SU-DHL-6 (cell line): ENCODE data around the gene SEBOX.

Experiments used
- H2AFZ ChIP-seq: fragments of 200-600 bp; sonication (generic); 2 replicates; pipeline ENCODE4 v1.6.1; 2014; ENCODE audit warnings: low read depth, mild to moderate bottlenecking, moderate library complexity, mixed read lengths, antibody characterized with exemption, low read length; ENCODE audit not compliant: severe bottlenecking
- H3F3A ChIP-seq: fragments of 200-600 bp; shearing (Covaris generic); 2 replicates; pipeline ENCODE4 v1.6.0; 2016; ENCODE audit warnings: antibody characterized with exemption, mild to moderate bottlenecking; ENCODE audit not compliant: insufficient read depth
- H3K27ac ChIP-seq: fragments of 200-600 bp; sonication (generic); 2 replicates; pipeline ENCODE4 v1.5.1; 2016; ENCODE audit warnings: low read depth, mild to moderate bottlenecking, low read length, moderate library complexity, mixed read lengths
- H3K27me3 ChIP-seq: fragments of 200-600 bp; sonication (generic), shearing (Covaris generic); 2 replicates; pipeline ENCODE4 v1.6.0; 2014; ENCODE audit warnings: mild to moderate bottlenecking, low read length
- H3K36me3 ChIP-seq: fragments of 200-600 bp; sonication (generic); 2 replicates; pipeline ENCODE4 v1.6.1; 2014; ENCODE audit warnings: mild to moderate bottlenecking, low read length, mixed read lengths
- H3K4me2 ChIP-seq: fragments of 300-600, 200-600 bp; shearing (Covaris generic), sonication (generic); 2 replicates; pipeline ENCODE4 v1.6.0; 2014; ENCODE audit warnings: low read length, low read depth, mild to moderate bottlenecking; ENCODE audit not compliant: poor library complexity, severe bottlenecking
- H3K4me3 ChIP-seq: fragments of 200-600 bp; sonication (generic); 2 replicates; pipeline ENCODE4 v1.5.1; 2014; ENCODE audit warnings: antibody characterized with exemption, low read length, mild to moderate bottlenecking, mixed read lengths; ENCODE audit not compliant: insufficient read depth, poor library complexity, severe bottlenecking
- H3K79me2 ChIP-seq: fragments of 200-600 bp; sonication (generic); 2 replicates; pipeline ENCODE4 v1.6.1; 2014; ENCODE audit warnings: mild to moderate bottlenecking, low read length, moderate library complexity; ENCODE audit not compliant: insufficient read depth
- H3K9ac ChIP-seq: fragments of 200-600 bp; sonication (generic); 2 replicates; pipeline ENCODE4 v1.7.0; 2014; ENCODE audit warnings: mild to moderate bottlenecking, low read length
- H3K9me2 ChIP-seq: fragments of 200-600 bp; sonication (generic); replicated peaks from 2 replicates; pipeline ENCODE4 v1.6.1; 2014; ENCODE audit warnings: low read length; ENCODE audit not compliant: insufficient read depth
- H3K9me3 ChIP-seq: fragments of 200-600 bp; sonication (generic); 2 replicates; pipeline ENCODE4 v1.6.1; 2014; ENCODE audit warnings: low read length, mixed read lengths; ENCODE audit not compliant: insufficient read depth
- H4K20me1 ChIP-seq: fragments of 200-600 bp; sonication (generic); 2 replicates; pipeline ENCODE4 v1.6.1; 2014; ENCODE audit warnings: low read depth, mild to moderate bottlenecking, antibody characterized with exemption, low read length, moderate library complexity, mixed read lengths
- CTCF ChIP-seq: fragments of 200-600 bp; sonication (generic); IDR thresholded peaks from one replicate; pipeline ENCODE4 v1.5.1; 2017; ENCODE audit warnings: antibody characterized with exemption, mild to moderate bottlenecking, low read length, moderate library complexity; ENCODE audit not compliant: insufficient read depth, poor library complexity, severe bottlenecking
- EZH2phosphoT487 ChIP-seq: fragments of 200-600 bp; sonication (generic), shearing (Covaris generic); conservative IDR thresholded peaks from 2 replicates; pipeline ENCODE4 v1.6.1; 2018; ENCODE audit warnings: mild to moderate bottlenecking, antibody characterized with exemption, low read length, moderate library complexity, mixed read lengths

SEBOX gene

DNA sequence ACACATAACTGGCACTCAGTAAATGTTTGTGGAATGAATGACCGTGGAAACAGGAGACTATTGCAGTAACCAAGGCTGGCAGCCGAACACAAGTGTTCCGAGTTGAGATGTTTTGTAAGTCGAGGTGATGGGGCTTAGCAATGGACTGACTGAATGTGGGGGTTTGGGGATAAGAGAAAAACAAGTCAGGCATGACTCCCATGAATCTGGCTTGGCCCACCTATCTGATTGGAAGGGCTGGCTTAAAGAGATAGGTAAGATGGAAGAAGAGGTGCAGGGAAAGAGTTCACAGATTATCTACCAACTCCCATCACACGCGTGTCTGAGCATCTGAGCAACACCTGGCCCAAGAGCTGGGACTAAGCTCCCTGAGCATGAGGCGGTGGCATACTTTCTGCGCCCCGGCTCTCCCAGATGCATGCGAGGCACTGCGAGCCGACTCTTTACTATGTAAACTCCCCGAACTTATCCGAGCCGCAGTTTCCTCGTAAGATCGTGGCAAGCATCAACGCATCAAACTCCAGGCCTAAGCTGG, 30.3 kb downstream of the SEBOX start:
- Histone ChIP-seq H2AFZ (peak overlapping the region; percentile 91), H3K9ac (peak overlapping the region; percentile 77)
- TF ChIP-seq CTCF: no peak
- TF ChIP-seq EZH2phosphoT487: no peak

DNA sequence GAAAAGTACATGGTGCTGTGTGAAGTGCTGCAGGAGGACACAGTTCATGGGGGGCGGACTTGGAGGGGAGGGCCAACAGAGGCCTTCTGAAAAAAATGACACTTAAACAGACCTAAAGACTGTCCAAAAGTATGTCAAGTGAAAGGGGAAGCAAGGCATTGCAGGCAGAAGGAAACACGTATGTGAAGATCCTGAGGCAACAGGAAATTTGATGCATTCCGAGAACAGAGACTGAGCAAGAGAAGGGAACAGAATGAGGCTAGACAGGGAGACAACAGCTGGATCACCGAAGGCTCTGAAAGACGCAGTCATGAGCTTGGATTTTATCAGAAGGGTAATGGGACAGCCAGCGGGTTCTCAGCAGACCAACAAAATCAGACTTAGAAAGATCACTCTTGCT, 30.8 kb downstream of the SEBOX start:
- TF ChIP-seq CTCF (no peak), EZH2phosphoT487 (no peak)
- Histone ChIP-seq H3K27ac (no peak overlapping the region), H3K79me2 (peaks cover 4% of the 10 kb centered on the region; the same call in 1 of the 2 replicates)

More for the DNA sequence above, 30.3 kb downstream of the SEBOX start:
- H4K20me1 ChIP-seq: no peaks in the 10 kb centered on the region
- no peaks in the 10 kb centered on the region for H3F3A ChIP-seq
- no peak overlapping the region for H3K27ac ChIP-seq
- peaks cover 4% of the 10 kb centered on the region; the same call in 1 of the 2 replicates for H3K79me2 ChIP-seq
- H3K36me3 ChIP-seq: no peaks in the 10 kb centered on the region
- H3K4me2 ChIP-seq: peak overlapping the region; percentile 71
- H3K9me3 ChIP-seq: no peaks in the 10 kb centered on the region
- H3K27me3 ChIP-seq: no peaks in the 10 kb centered on the region
- H3K4me3 ChIP-seq: peak overlapping the region; percentile 91
- no peaks in the 10 kb centered on the region for H3K9me2 ChIP-seq

DNA sequence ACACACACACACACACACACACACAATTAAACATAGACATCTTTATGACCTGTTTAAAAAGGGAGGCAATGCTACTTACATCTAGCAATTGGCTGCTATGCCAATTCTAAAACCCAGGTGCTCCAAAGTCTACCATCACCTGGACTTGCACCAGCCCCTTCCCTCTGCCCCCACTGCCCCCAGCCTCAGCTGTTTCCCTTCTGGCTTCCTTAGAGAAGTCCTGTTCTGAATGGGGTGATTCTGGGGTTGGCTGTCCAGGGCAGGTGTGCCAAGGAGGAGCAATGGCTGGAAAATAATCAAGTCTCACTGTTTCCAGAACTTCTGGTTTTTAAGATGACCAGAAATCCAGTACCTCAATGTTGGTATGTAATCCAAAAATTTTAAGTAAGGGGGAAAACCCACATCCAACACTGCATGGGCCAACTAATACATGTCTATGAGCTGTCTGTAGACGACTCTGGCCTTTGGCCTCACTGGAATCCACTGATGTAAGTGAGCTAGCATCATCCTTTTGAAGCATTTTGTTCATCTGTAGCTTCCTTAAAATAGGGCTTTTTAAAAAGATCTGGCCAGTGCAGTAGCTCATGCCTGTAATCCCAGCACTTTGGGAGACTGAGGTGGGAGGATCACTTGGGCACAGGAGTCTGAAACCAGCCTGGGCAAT, 31.8 kb downstream of the SEBOX start:
- Histone ChIP-seq H3K36me3 (no peaks in the 10 kb centered on the region; the same call in 1 of the 2 replicates), H4K20me1 (no peaks in the 10 kb centered on the region), H3K9ac (no peak overlapping the region), H3K9me2 (no peaks in the 10 kb centered on the region), H3K9me3 (no peaks in the 10 kb centered on the region), H3K27me3 (no peaks in the 10 kb centered on the region), H2AFZ (no peak overlapping the region), H3K27ac (no peak overlapping the region), H3K4me3 (no peak overlapping the region), H3K4me2 (no peak overlapping the region), H3K79me2 (peaks cover 4% of the 10 kb centered on the region; the same call in 1 of the 2 replicates), H3F3A (no peaks in the 10 kb centered on the region)
- no peak for TF ChIP-seq CTCF
- no peak for TF ChIP-seq EZH2phosphoT487

More for the DNA sequence above, 30.8 kb downstream of the SEBOX start:
- H3K9me2 ChIP-seq: no peaks in the 10 kb centered on the region
- no peaks in the 10 kb centered on the region for H3K27me3 ChIP-seq
- H3K4me2 ChIP-seq: peak overlapping the region; percentile 71
- H3K9ac ChIP-seq: no peak overlapping the region
- no peaks in the 10 kb centered on the region for H3K9me3 ChIP-seq
- H3F3A ChIP-seq: no peaks in the 10 kb centered on the region
- no peaks in the 10 kb centered on the region for H4K20me1 ChIP-seq
- H3K4me3 ChIP-seq: no peak overlapping the region
- no peaks in the 10 kb centered on the region for H3K36me3 ChIP-seq
- no peak overlapping the region for H2AFZ ChIP-seq
